Measurements from ENCODE around the gene ERMP1.

ERMP1 gene

DNA sequence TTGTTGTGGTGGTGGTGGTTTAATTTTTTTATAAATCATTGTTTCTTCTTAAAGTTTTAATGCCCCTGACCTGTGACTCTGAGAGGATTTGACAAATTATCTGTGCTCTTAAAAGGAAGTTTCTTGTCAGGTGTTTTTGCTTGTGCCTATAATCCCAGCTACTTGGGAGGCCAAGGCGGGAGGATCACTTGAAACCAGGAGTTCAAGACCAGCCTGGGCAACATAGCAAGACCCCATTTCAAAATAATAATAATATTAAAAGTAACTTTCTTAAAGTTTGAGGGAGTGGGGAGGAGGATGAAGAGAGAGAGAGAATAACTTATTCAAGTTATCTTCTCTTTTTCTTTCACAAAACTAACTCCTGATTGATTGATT lies 12.2 kb upstream of the ERMP1 start:
- H3K4me3 ChIP-seq (ENCODE audit: low read depth, low read length) = no peak overlapping the region
- TF ChIP-seq, protein P1, sequence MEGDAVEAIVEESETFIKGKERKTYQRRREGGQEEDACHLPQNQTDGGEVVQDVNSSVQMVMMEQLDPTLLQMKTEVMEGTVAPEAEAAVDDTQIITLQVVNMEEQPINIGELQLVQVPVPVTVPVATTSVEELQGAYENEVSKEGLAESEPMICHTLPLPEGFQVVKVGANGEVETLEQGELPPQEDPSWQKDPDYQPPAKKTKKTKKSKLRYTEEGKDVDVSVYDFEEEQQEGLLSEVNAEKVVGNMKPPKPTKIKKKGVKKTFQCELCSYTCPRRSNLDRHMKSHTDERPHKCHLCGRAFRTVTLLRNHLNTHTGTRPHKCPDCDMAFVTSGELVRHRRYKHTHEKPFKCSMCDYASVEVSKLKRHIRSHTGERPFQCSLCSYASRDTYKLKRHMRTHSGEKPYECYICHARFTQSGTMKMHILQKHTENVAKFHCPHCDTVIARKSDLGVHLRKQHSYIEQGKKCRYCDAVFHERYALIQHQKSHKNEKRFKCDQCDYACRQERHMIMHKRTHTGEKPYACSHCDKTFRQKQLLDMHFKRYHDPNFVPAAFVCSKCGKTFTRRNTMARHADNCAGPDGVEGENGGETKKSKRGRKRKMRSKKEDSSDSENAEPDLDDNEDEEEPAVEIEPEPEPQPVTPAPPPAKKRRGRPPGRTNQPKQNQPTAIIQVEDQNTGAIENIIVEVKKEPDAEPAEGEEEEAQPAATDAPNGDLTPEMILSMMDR (IDR thresholded peaks at IDR 0.05; ENCODE audit: low read depth, low read length) = no peak

DNA sequence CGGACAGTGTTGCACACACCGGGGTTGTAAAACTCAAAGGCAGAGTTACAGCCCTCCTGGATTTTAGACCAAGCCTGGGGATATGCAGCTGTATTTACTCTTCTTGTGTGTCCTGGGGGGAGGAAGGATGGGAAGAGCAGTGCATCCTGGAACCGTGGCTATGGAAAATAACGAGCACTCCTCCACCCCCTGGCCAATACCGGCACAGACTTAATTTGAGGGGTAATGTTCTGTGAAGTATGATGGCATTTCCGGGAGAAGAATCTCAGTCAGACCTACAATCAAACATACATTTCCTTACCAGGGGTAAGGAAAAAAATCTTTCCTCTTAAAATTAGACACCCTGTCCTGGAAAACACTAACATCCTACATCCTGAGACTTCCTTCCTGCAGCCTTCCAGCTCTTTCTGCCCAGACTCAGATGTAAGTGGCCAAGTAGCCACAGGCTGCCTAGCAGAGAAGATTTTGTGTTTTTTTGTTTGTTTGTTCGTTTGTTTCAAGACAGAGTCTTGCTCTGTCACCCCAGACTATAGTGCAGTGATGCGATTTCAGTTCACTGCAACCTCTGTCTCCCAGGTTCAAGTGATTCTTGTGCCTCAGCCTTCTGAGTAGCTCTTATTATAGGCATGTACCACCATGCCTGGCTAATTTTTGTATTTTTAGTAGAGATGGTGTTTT lies 11.0 kb upstream of the ERMP1 start:
- H3K4me3 ChIP-seq (ENCODE audit: low read depth, low read length) = no peak overlapping the region
- TF ChIP-seq, protein P1 (IDR thresholded peaks at IDR 0.05; ENCODE audit: low read depth, low read length) = no peak

DNA sequence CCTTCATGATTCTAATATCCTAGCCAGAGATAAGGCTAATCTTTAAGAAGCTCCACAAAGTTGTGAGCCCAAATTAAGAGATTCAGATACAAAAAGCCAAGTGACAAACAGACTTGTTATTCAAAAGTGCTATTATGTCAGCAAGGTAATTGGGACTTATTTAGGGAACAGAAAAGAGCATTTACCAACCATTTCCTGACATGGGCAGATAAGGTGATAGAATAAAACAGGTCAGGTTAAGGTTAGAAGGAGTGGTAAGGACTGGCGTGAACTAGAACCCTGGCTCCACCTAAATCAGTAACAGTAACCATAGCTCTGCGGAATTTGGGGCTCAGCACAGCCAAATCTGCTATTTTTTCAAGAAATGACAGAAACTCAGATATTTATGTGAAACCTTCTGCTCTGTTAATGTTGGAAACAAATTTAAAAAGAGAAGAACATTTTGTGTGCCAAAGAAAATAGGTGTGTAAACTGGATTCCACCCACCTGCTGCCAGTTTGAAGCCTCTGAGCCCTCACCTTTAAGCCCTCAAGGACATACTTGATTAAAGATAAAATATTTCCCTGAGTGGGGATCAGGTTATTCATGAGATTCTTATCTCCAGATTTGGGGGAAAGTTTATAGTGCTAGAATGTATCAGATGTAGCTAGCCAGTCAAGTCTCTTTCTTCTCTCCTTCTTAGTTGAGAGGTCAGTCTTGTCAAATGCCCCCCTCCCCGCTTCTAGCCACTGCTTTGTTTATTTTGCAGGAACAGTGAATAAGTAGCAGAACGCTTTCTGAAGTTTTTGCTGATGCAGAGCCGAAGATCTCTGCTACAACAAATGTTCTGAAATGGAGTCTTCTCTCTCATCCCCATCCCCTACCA lies 10.2 kb upstream of the ERMP1 start:
- no peak overlapping the region for H3K4me3 ChIP-seq (ENCODE audit: low read depth, low read length)
- TF ChIP-seq, protein P1 (IDR thresholded peaks at IDR 0.05; ENCODE audit: low read depth, low read length) = no peak

DNA sequence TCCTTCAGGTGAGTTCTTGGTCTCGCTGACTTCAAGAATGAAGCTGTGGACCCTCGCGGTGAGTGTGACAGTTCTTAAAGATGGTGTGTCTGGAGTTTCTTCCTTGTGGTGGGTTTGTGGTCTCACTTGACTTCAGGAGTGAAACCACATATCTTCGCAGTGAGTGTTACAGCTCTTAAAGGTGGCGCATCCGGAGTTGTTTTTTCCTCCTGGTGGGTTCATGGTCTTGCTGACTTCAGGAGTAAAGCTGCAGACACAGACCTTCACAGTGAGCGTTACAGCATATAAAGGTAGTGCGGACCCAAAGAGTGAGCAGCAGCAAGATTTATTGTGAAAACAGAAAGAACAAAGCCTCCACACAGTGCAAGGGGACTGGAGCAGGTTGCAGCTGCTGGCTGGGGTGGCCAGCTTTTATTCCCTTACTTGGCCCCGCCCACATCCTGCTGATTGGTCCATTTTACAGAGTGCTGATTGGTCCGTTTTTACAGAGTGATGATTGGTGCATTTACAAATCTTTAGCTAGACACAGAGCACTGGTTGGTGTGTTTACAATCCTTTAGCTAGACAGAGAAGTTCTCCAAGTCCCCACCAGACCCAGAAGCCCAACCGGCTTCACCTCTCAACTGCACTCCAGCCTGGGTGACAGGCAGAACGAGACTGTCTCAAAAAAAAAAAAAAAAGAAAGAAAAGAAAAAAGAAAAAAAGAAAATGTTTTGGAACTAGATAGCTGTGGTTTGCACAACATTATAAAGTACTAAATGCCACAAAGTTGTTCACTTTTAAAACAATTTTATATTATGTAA lies 9.1 kb upstream of the ERMP1 start:
- TF ChIP-seq, protein P1 (IDR thresholded peaks at IDR 0.05; ENCODE audit: low read depth, low read length) = no peak
- H3K4me3 ChIP-seq (ENCODE audit: low read depth, low read length) = no peak overlapping the region

DNA sequence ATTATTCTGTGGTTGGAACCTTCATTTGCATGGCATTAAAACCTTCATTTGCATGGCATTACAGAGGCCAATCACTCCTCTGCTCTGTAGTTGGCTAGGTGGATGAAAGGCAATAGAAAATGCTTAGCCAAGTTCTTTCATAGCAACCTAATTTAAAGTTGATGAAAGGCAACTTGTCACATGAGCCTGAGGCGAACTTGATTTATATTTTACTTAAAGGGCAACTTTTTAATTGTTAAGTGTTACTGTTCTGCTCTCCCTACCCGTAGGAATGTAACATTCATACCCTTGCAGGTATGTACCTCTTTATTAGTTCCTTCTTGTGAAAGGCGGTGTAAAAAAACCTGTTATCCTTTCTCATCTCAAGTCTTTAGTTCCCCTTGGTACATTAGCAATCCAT lies 7.9 kb upstream of the ERMP1 start:
- TF ChIP-seq, protein P1 (IDR thresholded peaks at IDR 0.05; ENCODE audit: low read depth, low read length) = no peak
- H3K4me3 ChIP-seq (ENCODE audit: low read depth, low read length) = no peak overlapping the region

DNA sequence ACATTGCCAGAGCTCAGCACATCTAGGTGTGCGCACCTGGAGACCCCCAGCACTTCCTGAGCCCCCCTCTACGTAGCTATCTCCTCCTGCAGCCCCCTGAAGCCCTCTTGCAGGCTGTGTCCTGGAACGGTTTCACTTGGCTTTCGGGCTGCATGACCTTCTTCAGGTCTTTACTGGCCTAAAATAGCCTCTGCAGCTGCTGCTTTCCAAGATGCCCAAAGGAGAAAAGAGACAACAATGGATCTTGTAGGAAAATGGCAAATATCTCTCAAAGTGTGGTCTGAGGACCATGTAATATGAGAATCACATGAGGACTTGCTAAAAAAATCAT lies 6.6 kb upstream of the ERMP1 start:
- H3K4me3 ChIP-seq (ENCODE audit: low read depth, low read length) = no peak overlapping the region
- TF ChIP-seq, protein P1 (IDR thresholded peaks at IDR 0.05; ENCODE audit: low read depth, low read length) = no peak

Data from WI38 (cell line).